Activated CD8-positive, alpha-beta memory T cell treated with anti-CD3 and anti-CD28 coated beads for 4 hours (primary cell): ENCODE data around the gene SH3RF3.
"Not testable (repeated sequence)": the region's sequence is repeated elsewhere in the genome, so short reads cannot be mapped to it uniquely, and the experiment has no call there.

ENCODE experiments used
- DNase-seq, 2 donors: peaks; one replicate each; pipeline ENCODE4 v3.0.0-alpha.2; 2020; ENCODE audit warnings: low read depth in 2 of 2

SH3RF3 gene

GRCh38 chr2:109157563-109158105, 28.6 kb downstream of the SH3RF3 start:
- DNase-seq = no peak

DNA sequence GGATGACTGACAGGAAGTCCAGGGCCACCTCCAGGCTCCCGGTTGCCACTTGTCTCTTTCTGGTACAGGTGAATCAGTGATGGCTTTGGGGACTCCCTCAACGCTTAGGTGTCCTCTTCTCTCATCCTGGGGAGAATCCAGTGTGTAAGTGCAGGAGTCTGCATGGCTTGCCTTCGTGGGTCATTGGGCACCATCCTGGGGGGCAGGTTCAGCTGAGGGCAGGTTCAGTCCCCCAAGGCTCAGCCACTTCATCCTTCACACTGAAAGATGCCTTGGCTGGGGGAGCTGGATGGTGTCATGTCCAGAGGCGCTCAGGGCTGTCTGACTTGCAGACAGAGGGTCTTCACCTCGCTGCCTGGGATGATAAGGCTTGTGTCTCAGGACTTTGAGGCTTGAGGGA, 29.2 kb downstream of the SH3RF3 start:
- no peak for DNase-seq

- DNase-seq = no peak
Observed at GRCh38 chr2:109159096-109159495, 30.1 kb downstream of the SH3RF3 start.

- no peak for DNase-seq
Observed at GRCh38 chr2:109160714-109161440, 31.9 kb downstream of the SH3RF3 start.

DNA sequence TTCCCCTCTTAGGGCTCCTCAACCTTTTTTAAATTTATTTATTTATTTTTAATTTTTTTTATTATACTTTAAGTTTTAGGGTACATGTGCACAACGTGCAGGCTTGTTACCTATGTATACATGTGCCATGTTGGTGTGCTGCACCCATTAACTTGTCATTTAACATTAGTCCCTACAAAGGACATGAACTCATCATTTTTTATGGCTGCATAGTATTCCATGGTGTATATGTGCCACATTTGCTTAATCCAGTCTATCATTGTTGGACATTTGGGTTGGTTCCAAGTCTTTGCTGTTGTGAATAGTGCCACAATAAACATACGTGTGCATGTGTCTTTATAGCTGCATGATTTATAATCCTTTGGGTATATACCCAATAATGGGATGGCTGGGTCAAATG, 33.4 kb downstream of the SH3RF3 start:
- not testable (repeated sequence) for DNase-seq

DNA sequence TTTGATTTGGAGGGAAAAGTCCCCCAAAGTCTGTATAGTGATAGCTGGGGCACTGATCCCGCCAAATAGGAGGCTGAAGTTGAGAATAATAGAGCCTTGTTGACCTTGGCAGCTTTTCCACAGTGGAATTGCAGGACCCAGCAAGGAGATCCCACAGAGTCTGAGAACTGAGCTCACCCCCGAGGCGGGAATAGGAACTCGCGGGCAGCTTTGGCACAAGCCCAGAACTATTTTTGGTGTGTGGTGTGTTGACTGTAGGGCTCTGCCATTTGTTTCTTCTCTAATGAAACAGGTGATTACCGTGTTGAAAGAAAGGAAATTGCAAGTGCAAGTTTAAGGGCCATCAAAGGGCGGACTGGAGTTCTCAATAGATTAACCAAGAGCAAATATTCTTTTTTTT, 34.0 kb downstream of the SH3RF3 start:
- no peak for DNase-seq

DNA sequence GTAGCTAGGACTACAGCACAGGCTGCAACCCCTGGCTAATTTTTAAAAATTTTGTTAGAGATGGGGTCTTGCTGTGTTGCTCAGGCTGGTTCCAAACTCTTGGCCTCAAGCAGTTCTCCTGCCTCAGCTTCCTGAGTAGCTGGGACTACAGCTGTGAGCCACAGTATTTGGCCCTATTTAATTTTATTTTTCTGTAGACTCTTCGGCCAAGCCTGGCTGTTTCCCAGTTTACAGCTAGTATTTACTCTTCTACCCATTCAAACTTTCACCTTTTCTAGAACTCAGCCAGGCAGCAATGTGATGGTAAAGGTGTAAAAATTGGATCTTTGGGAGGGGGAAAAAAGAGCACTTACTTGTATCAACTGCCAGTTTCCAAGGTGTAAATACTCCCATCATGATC, 35.3 kb downstream of the SH3RF3 start:
- DNase-seq = no peak

GRCh38 chr2:109164739-109165221, 35.8 kb downstream of the SH3RF3 start:
- no peak for DNase-seq

DNA sequence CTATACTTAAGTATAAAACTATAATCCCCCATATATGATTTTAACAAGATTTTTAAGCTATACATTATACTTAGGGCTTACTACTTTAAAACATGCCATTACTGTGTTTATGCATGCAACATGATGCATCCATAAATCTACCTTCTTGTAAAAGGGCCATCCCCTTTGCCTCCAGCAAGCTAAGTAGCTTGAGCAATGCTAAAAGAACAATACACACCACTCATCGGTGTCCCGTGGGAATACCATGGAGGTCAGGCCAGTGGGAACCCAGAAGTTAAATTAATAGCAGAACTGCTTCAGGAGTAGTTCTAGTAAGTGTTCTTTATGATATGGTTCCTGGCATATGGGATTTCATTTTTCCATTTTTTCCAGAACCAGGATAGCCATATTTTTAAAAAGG, 37.8 kb downstream of the SH3RF3 start:
- no peak for DNase-seq

GRCh38 chr2:109168086-109168485, 39.1 kb downstream of the SH3RF3 start:
- DNase-seq = no peak

GRCh38 chr2:109168716-109169115, 39.7 kb downstream of the SH3RF3 start:
- DNase-seq = no peak

GRCh38 chr2:109170645-109171044, 41.6 kb downstream of the SH3RF3 start:
- no peak for DNase-seq

- no peak for DNase-seq
Observed at GRCh38 chr2:109171444-109172334, 42.7 kb downstream of the SH3RF3 start.

DNA sequence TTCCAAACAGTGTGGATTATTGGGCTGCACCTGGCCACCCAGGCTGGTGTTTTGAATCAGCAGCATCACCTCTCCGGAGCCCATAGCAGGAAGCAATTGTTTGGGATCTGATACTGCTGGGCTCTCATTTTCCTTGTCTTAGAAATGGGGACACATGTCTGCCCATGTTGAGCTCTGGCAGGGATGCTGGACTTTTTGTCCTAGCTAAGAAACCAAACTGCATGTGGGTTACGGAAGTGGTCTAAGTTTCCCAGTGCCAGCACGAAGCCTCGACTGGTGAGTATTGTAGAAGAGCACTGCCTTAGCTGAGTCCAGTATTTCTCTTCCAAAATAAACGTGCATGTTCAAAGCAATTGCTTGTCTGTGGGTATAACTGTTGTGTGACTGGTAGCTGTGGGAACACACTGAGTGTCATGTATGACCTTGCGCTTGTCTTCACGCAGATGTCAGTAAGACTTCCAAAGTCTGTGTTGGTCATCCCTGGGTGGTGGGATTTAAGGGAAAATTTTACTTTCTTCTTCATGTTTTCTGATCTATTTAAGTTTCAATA, 43.6 kb downstream of the SH3RF3 start:
- DNase-seq = no peak

GRCh38 chr2:109173311-109174171, 44.5 kb downstream of the SH3RF3 start:
- DNase-seq = no peak

GRCh38 chr2:109174214-109174613, 45.2 kb downstream of the SH3RF3 start:
- no peak for DNase-seq

- no peak for DNase-seq
Observed at GRCh38 chr2:109174626-109175349, 45.8 kb downstream of the SH3RF3 start.

DNA sequence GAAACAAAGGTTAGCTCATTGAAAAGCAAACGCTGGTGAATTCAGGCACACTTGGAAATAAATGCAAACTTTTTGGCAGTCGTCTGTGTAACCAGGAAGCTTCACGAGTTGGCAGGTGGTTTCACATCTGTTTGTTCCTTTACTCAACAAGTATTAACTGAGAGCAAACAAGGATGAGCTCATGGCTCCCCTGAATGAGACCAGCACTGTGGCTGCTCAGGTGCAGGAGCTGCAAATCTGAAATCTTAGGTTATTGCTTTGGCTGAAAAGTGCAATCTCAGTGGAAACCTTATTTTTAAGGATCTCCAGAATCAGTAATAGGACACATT, 46.3 kb downstream of the SH3RF3 start:
- DNase-seq = no peak

DNA sequence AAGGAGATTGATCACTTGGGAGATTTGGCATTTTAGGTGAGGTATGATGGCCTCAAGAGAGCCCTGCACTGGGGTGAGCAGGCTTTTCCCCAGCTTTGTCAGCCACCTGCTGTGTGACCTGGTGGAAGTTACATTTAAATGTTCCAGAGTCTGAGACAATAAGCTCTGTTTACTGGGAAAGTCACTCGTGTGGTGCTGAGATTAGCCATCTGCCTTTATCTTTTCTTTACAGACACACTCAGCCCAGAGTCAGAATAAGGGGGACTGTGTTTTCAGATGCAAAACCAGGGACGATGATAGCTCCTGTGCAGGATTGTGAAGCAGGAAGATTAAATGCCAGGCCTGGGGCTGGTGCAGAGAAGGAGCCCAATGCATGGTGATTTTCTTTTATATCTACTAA, 47.9 kb downstream of the SH3RF3 start:
- no peak for DNase-seq

DNA sequence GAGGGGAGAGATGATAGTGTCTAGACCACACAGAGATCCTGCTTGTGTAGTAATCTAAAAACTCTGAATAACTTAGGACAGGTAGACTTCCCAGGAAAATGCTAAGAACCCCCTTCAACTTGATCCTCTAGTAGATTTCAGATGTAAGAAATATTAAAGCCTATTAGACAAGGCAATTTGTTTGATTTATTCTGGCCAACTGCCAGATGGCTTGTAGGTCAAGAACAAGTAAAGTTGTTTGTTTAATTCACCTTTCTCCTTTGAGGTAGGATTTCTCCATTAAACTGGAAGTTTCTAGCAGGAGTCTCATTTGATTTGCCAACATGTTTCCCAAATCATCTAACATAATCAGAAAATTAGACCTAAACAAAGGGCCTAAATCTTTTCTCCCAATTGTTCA, 48.6 kb downstream of the SH3RF3 start:
- no peak for DNase-seq

DNA sequence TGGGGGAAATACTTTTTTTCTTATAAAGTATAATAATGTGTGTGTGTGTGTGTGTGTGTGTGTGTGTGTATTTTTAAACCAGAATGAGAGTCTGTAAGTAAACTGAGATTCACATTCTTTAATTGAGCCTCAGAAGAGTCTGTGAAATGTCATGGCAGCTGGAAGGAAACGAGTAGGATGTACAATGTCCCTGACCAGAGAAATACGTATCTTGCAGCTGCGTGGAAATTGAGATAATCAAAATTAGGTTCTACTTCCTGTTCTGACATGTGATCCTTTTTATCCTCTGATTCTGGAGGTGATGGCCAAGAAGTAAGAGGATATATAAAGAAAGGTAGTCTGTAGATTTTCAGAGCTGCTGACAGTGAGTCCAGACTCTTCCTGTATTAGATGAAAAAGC, 50.0 kb downstream of the SH3RF3 start:
- DNase-seq = no peak
